H1 (cell line): ENCODE measurements around the gene INPP5A. TPM values are rescaled to one million over a fixed set of nuclear protein-coding genes. Genes with fewer than 3 reads are reported as not detected.

Experiments
- SP2 ChIP-seq: IDR thresholded peaks from 2 replicates; pipeline ENCODE4 v1.6.1; 2012; ENCODE audit warnings: mild to moderate bottlenecking, low read length, inconsistent platforms
- polyA plus RNA-seq, 7 experiments: library from polyadenylated mRNA; depleted of rRNA in 3 of 7; stranded (reverse) in 5 of 7; unstranded in 2 of 7; fragments of >200 nt in 5 of 7; fragments of 200-250 nt in 2 of 7; gene quantifications; 1 replicate in 5 of 7; 2 replicates in 1 of 7; 4 replicates in 1 of 7; pipeline versions ENCODE4 v1.2.1 to v1.2.3, GENCODE V29; 2011 to 2013; ENCODE audit warnings: missing spikeins in 2 of 7, mixed read lengths in 2 of 7
- total RNA-seq: library from RNA; stranded (reverse); fragmentation: NEBNext Ultra II Directional; extraction: Animal tissue kit (Norgen Biotek cat#: 25700); gene quantifications from 2 replicates; pipeline ENCODE4 v1.2.1, GENCODE V29; 2021
- TF ChIP-seq, protein P1 (sequence below): fragments of 300-600 bp; sonication (generic); IDR thresholded peaks from 2 replicates; pipeline ENCODE4 v1.7.1; 2012; ENCODE audit warnings: low read length, moderate library complexity, mild to moderate bottlenecking, inconsistent platforms; ENCODE audit not compliant: insufficient replicate concordance

Gene INPP5A
- total and polyA plus RNA-seq, 2 of the 8 experiments (the other 6 are each of a cell fraction or from before 2014, with no cell fraction given), result 19.7 to 27.5 TPM

DNA sequence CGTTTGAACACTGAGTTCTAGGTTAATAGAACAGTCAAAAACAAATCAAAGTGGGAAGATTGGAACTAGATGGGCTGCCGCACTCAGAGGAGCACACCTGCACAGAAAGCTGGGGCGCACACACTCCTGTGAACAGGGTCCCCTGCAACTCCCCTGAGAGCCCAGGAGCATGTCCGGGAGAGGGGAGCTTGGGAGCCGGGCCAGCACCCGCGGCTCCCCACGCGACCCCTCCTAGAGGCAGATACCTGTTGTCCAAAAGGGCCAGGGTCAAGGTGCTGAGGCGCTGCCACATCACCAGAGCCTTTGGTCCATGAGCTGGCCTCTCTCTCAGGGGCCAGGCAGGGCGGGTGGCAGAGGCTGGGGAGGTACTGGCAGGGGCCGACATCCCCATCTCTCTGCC is 242.8 kb downstream of the INPP5A start (continued):
- TF ChIP-seq, protein P1, sequence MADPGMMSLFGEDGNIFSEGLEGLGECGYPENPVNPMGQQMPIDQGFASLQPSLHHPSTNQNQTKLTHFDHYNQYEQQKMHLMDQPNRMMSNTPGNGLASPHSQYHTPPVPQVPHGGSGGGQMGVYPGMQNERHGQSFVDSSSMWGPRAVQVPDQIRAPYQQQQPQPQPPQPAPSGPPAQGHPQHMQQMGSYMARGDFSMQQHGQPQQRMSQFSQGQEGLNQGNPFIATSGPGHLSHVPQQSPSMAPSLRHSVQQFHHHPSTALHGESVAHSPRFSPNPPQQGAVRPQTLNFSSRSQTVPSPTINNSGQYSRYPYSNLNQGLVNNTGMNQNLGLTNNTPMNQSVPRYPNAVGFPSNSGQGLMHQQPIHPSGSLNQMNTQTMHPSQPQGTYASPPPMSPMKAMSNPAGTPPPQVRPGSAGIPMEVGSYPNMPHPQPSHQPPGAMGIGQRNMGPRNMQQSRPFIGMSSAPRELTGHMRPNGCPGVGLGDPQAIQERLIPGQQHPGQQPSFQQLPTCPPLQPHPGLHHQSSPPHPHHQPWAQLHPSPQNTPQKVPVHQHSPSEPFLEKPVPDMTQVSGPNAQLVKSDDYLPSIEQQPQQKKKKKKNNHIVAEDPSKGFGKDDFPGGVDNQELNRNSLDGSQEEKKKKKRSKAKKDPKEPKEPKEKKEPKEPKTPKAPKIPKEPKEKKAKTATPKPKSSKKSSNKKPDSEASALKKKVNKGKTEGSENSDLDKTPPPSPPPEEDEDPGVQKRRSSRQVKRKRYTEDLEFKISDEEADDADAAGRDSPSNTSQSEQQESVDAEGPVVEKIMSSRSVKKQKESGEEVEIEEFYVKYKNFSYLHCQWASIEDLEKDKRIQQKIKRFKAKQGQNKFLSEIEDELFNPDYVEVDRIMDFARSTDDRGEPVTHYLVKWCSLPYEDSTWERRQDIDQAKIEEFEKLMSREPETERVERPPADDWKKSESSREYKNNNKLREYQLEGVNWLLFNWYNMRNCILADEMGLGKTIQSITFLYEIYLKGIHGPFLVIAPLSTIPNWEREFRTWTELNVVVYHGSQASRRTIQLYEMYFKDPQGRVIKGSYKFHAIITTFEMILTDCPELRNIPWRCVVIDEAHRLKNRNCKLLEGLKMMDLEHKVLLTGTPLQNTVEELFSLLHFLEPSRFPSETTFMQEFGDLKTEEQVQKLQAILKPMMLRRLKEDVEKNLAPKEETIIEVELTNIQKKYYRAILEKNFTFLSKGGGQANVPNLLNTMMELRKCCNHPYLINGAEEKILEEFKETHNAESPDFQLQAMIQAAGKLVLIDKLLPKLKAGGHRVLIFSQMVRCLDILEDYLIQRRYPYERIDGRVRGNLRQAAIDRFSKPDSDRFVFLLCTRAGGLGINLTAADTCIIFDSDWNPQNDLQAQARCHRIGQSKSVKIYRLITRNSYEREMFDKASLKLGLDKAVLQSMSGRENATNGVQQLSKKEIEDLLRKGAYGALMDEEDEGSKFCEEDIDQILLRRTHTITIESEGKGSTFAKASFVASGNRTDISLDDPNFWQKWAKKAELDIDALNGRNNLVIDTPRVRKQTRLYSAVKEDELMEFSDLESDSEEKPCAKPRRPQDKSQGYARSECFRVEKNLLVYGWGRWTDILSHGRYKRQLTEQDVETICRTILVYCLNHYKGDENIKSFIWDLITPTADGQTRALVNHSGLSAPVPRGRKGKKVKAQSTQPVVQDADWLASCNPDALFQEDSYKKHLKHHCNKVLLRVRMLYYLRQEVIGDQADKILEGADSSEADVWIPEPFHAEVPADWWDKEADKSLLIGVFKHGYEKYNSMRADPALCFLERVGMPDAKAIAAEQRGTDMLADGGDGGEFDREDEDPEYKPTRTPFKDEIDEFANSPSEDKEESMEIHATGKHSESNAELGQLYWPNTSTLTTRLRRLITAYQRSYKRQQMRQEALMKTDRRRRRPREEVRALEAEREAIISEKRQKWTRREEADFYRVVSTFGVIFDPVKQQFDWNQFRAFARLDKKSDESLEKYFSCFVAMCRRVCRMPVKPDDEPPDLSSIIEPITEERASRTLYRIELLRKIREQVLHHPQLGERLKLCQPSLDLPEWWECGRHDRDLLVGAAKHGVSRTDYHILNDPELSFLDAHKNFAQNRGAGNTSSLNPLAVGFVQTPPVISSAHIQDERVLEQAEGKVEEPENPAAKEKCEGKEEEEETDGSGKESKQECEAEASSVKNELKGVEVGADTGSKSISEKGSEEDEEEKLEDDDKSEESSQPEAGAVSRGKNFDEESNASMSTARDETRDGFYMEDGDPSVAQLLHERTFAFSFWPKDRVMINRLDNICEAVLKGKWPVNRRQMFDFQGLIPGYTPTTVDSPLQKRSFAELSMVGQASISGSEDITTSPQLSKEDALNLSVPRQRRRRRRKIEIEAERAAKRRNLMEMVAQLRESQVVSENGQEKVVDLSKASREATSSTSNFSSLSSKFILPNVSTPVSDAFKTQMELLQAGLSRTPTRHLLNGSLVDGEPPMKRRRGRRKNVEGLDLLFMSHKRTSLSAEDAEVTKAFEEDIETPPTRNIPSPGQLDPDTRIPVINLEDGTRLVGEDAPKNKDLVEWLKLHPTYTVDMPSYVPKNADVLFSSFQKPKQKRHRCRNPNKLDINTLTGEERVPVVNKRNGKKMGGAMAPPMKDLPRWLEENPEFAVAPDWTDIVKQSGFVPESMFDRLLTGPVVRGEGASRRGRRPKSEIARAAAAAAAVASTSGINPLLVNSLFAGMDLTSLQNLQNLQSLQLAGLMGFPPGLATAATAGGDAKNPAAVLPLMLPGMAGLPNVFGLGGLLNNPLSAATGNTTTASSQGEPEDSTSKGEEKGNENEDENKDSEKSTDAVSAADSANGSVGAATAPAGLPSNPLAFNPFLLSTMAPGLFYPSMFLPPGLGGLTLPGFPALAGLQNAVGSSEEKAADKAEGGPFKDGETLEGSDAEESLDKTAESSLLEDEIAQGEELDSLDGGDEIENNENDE, result no peak
- TF ChIP-seq SP2, result no peak
